Chondrocyte (in vitro differentiated cells): ENCODE measurements around the gene NRXN3. TPM values are rescaled to one million over a fixed set of nuclear protein-coding genes. Genes with fewer than 3 reads are reported as not detected.

Experiments
- DNase-seq: peaks from one replicate; pipeline ENCODE4 v3.0.0; 2021; ENCODE audit warnings: mixed read lengths, low spot score
- H3K27ac Mint-ChIP-seq: one replicate; pipeline ENCODE4 v1.8.0; 2021; ENCODE audit warnings: mild to moderate bottlenecking, moderate library complexity, mixed read lengths; ENCODE audit not compliant: unreplicated experiment
- H3K27me3 Mint-ChIP-seq: 2 replicates; pipeline ENCODE4 v1.8.0; 2021; ENCODE audit warnings: low read depth, mixed read lengths
- H3K36me3 Mint-ChIP-seq: 2 replicates; pipeline ENCODE4 v1.8.0; 2021; ENCODE audit warnings: low read depth, mixed read lengths
- H3K4me1 Mint-ChIP-seq: 2 replicates; pipeline ENCODE4 v1.8.0; 2021; ENCODE audit warnings: low read depth, mild to moderate bottlenecking, mixed read lengths
- H3K4me3 Mint-ChIP-seq: one replicate; pipeline ENCODE4 v1.8.0; 2021; ENCODE audit warnings: mild to moderate bottlenecking, moderate library complexity, mixed read lengths; ENCODE audit not compliant: unreplicated experiment
- H3K9me3 Mint-ChIP-seq: 2 replicates; pipeline ENCODE4 v1.8.0; 2021; ENCODE audit warnings: low read depth, mixed read lengths
- CTCF ChIP-seq: fragments of 200-600 bp; sonication (generic); IDR thresholded peaks from 2 replicates; pipeline ENCODE4 v1.5.0; 2021; ENCODE audit warnings: antibody characterized with exemption, mild to moderate bottlenecking, moderate library complexity
- total RNA-seq: library from RNA; stranded (reverse); gene quantifications from 3 replicates; pipeline ENCODE4 v1.2.1, GENCODE V29; 2021

The NRXN3 gene
- total RNA-seq, 1 donor from 2014 or later, result 7.9 TPM

DNA sequence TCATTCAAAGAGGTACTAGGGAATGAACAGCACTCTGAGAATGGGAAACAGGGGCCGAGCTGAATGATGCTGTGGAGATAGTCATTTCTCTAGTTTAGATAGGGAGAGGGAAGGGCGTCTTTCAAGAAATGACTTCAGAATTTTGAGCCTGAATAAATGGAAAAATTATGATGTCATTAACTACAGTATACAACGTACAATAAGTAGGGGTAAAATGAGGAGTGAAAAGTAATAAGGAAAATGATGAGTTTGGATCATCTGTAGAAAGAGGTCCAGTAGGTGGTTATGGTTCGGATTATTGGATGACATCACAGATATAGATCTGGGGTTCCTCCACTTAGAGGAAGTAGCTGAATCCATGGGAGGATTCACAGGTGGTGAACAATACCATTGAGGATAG lies 1081.1 kb downstream of the NRXN3 start:
- DNase-seq, result no peak
- Mint-ChIP-seq H3K27ac (no peak overlapping the region), H3K4me3 (no peak overlapping the region), H3K36me3 (no peaks in the 10 kb centered on the region), H3K27me3 (peaks cover 4% of the 10 kb centered on the region), H3K4me1 (peaks cover 13% of the 10 kb centered on the region), H3K9me3 (peaks cover 2% of the 10 kb centered on the region)
- no peak for TF ChIP-seq CTCF

GRCh38 chr14:79253576-79253975 lies 1083.4 kb downstream of the NRXN3 start:
- H3K9me3 Mint-ChIP-seq, result peaks cover 2% of the 10 kb centered on the region
- H3K36me3 Mint-ChIP-seq, result no peaks in the 10 kb centered on the region

DNA sequence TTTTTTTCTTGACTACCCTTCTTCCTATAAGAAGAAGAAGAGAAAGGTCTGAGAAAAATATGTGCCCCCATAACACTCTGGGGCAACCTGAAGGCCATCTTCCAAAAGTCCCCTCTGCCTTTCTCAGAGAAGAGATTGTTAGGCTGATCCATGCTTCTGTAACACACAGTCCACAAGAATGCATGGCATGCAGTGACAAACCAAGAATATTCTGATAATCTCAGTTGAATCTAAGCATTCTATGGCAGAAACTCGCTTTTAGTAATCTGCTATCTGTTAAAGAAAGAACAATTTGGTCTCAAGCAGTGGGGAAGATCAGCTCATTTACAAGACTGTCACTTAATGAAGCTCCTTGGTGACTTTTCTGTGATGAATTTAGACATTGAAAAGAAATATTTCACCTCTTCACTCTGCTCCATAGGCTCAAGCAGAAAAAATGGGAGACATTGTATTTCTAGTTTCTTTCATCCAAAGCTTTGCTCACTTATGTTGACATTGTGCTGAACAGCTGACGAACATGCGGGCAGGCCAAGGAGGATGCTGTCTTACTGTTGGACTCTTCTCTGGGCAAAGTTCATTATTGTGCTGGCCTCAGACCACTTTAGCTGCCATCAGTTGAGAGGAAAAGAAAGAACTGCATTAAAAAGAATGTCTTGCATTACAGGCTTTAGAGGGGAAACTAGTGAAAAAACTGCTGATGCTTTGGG lies 1084.0 kb downstream of the NRXN3 start:
- no peak for TF ChIP-seq CTCF
- Mint-ChIP-seq H3K36me3 (no peaks in the 10 kb centered on the region), H3K27ac (peak overlapping the region; percentile 68), H3K27me3 (peaks cover 4% of the 10 kb centered on the region), H3K4me3 (no peak overlapping the region), H3K9me3 (peaks cover 2% of the 10 kb centered on the region), H3K4me1 (peaks cover 13% of the 10 kb centered on the region)
- DNase-seq, result no peak

More at GRCh38 chr14:79253576-79253975, 1083.4 kb downstream of the NRXN3 start:
- Mint-ChIP-seq H3K27ac (peak overlapping the region; percentile 5), H3K27me3 (peaks cover 4% of the 10 kb centered on the region), H3K4me3 (no peak overlapping the region), H3K4me1 (peaks cover 13% of the 10 kb centered on the region)
- no peak for DNase-seq
- no peak for TF ChIP-seq CTCF

DNA sequence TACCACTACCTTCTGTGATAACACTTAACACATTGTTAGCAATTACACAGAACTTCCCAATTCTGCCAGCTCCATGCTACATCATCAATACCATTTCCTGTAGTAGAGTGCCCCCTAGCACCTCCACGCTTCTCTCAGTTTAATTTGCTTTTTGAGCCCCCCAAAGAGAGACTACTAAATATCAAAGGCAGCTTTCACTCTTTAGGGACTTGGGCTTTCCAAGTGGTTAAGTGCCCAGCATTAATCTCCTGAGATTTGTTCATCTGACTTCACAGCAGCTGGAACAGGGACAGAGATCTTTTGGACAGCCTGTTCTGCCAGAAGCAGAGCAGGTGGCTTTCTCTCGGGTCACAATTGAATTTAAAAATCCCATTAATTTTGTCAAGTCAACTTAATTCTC lies 1086.2 kb downstream of the NRXN3 start:
- peaks cover 7% of the 10 kb centered on the region for H3K27me3 Mint-ChIP-seq
- DNase-seq, result no peak
- no peak overlapping the region for H3K27ac Mint-ChIP-seq
- H3K36me3 Mint-ChIP-seq, result no peaks in the 10 kb centered on the region
- H3K9me3 Mint-ChIP-seq, result peaks cover 2% of the 10 kb centered on the region
- H3K4me3 Mint-ChIP-seq, result no peak overlapping the region
- TF ChIP-seq CTCF, result peak; percentile 18
- peaks cover 13% of the 10 kb centered on the region for H3K4me1 Mint-ChIP-seq

DNA sequence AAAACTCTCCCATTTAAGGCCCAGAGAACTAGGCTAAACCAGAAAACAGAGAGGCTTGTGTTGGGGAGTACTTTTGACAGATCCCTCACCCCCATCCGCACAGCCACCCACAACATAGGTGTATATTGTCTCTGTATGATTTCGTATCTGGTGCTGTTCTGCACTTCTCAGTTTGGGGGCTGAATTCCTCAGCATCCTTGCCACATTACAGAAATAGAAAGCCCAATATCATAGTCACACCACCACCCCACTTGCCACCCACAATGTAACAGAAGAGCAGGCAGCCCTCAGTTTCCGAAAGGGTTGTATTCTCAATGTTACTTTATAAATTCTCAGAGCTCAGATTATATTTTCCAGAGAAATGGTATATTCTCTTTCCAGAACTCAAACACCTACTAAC lies 1090.2 kb downstream of the NRXN3 start:
- Mint-ChIP-seq H3K4me1 (no peaks in the 10 kb centered on the region), H3K36me3 (no peaks in the 10 kb centered on the region), H3K9me3 (no peaks in the 10 kb centered on the region), H3K27me3 (peaks cover 8% of the 10 kb centered on the region), H3K27ac (no peak overlapping the region), H3K4me3 (no peak overlapping the region)
- DNase-seq, result no peak
- no peak for TF ChIP-seq CTCF
